GM18909 (cell line): ENCODE data around the gene TLE1.
"Not testable (repeated sequence)": the region's sequence is repeated elsewhere in the genome, so short reads cannot be mapped to it uniquely, and the experiment has no call there.

Experiments used
- ATAC-seq: cut with Tn5 transposase; IDR thresholded peaks from one replicate; pipeline ENCODE4 v1.9.1; 2021; ENCODE audit warnings: mild to moderate bottlenecking; ENCODE audit not compliant: unreplicated experiment, poor library complexity

The TLE1 gene

GRCh38 chr9:81604306-81605169, 84.8 kb downstream of the TLE1 start:
- no peak for ATAC-seq

GRCh38 chr9:81602887-81603680, 86.3 kb downstream of the TLE1 start:
- ATAC-seq = no peak

GRCh38 chr9:81601639-81602623, 87.4 kb downstream of the TLE1 start:
- ATAC-seq = no peak

GRCh38 chr9:81600631-81601030, 88.7 kb downstream of the TLE1 start:
- ATAC-seq = no peak

GRCh38 chr9:81599837-81600236, 89.5 kb downstream of the TLE1 start:
- ATAC-seq = no peak

GRCh38 chr9:81598811-81599210, 90.5 kb downstream of the TLE1 start:
- no peak for ATAC-seq

GRCh38 chr9:81598123-81598497, 91.2 kb downstream of the TLE1 start:
- no peak for ATAC-seq

- no peak for ATAC-seq
These were observed 91.8 kb downstream of the TLE1 start for GRCh38 chr9:81597419-81598122.

- ATAC-seq = no peak
These were observed 92.5 kb downstream of the TLE1 start for GRCh38 chr9:81596679-81597418.

GRCh38 chr9:81595887-81596543, 93.3 kb downstream of the TLE1 start:
- no peak for ATAC-seq

- not testable (repeated sequence) for ATAC-seq
These were observed 94.1 kb downstream of the TLE1 start for GRCh38 chr9:81595293-81595692.

GRCh38 chr9:81594415-81594814, 94.9 kb downstream of the TLE1 start:
- ATAC-seq = no peak

GRCh38 chr9:81592887-81593266, 96.5 kb downstream of the TLE1 start:
- ATAC-seq = no peak

GRCh38 chr9:81591791-81592190, 97.6 kb downstream of the TLE1 start:
- ATAC-seq = no peak

- ATAC-seq = no peak
These were observed 98.7 kb downstream of the TLE1 start for GRCh38 chr9:81590688-81591087.

GRCh38 chr9:81589819-81590218, 99.5 kb downstream of the TLE1 start:
- no peak for ATAC-seq

- no peak for ATAC-seq
These were observed 100.0 kb downstream of the TLE1 start for GRCh38 chr9:81589392-81589791.

- no peak for ATAC-seq
These were observed 101.0 kb downstream of the TLE1 start for GRCh38 chr9:81588148-81588871.
